Measurements from ENCODE around the gene QSOX2.

Gene QSOX2

DNA sequence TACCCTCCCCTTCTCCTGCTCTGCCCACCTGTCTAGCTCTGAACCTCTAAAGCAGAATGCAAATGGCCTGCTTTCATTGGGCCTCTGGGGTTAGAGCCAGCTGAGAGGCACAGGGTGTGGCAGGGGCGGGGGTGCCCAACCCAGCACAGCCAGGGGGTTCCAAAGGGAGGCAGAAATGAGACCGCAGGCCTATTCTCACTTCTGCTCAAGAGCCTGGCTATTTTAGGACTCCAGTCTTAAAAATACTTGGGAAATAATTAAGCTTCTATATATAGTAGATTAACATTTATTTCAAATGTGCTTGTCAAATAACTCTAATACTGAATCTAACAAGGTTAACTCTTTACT is 5.7 kb downstream of the QSOX2 start:
- TF ChIP-seq TAF1 (IDR thresholded peaks at IDR 0.05; ENCODE audit: borderline replicate concordance, insufficient read depth, low read length) (no peak), FOXP2 (optimal IDR thresholded peaks at IDR 0.05; ENCODE audit: borderline replicate concordance, extremely low read depth, extremely low read length, insufficient read depth) (no peak), POLR2AphosphoS5 (IDR thresholded peaks at IDR 0.05; ENCODE audit: low read depth, low read length) (no peak), SIN3A (IDR thresholded peaks at IDR 0.05; ENCODE audit: borderline replicate concordance, insufficient read depth, low read length) (no peak)
- TF ChIP-seq, protein P1, sequence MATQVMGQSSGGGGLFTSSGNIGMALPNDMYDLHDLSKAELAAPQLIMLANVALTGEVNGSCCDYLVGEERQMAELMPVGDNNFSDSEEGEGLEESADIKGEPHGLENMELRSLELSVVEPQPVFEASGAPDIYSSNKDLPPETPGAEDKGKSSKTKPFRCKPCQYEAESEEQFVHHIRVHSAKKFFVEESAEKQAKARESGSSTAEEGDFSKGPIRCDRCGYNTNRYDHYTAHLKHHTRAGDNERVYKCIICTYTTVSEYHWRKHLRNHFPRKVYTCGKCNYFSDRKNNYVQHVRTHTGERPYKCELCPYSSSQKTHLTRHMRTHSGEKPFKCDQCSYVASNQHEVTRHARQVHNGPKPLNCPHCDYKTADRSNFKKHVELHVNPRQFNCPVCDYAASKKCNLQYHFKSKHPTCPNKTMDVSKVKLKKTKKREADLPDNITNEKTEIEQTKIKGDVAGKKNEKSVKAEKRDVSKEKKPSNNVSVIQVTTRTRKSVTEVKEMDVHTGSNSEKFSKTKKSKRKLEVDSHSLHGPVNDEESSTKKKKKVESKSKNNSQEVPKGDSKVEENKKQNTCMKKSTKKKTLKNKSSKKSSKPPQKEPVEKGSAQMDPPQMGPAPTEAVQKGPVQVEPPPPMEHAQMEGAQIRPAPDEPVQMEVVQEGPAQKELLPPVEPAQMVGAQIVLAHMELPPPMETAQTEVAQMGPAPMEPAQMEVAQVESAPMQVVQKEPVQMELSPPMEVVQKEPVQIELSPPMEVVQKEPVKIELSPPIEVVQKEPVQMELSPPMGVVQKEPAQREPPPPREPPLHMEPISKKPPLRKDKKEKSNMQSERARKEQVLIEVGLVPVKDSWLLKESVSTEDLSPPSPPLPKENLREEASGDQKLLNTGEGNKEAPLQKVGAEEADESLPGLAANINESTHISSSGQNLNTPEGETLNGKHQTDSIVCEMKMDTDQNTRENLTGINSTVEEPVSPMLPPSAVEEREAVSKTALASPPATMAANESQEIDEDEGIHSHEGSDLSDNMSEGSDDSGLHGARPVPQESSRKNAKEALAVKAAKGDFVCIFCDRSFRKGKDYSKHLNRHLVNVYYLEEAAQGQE (IDR thresholded peaks at IDR 0.05; ENCODE audit: insufficient read depth in 1 of 2, low read depth in 2 of 2, low read length in 2 of 2) = no peak

DNA sequence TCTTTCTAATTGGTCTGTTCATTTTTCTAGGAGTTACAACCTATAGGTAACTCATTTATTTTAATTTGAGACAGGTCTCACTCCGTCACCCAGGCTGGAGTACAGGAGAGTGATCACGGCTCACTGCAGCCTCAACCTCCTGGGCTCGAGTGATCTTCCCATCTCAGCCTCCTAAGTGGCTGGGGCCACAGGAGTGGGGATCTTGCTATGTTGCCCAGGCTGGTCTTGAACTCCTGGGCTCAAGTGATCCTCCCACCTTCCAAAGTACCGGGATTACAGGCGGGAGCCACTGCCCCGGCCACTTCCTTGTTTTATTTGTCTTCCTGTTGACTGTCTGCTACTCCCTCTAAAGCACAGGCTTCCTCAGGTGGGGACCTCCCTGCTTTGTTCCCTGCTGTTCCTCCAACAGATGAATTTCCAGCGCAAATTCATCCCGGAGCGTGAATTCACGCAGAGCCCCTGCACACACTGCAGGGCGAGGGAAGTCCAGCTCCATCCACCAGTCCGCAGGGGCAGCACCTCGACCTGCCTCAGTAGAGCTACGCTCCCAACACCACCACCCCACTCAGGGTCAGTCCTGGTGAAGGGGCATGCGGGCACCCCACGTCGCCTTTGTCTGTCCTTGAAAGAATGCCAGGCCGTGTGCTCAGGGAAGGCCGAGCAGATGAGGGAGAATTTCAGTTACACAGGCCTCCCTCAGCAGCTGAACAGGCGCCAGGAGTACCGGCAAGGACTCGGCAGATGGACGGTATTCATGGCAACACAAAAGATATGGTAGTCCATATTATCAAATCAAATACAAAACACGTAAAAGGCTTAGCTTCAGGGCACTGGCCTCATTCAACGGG is 6.3 kb downstream of the QSOX2 start:
- TF ChIP-seq POLR2AphosphoS5 (IDR thresholded peaks at IDR 0.05; ENCODE audit: low read depth, low read length) (no peak), SIN3A (IDR thresholded peaks at IDR 0.05; ENCODE audit: borderline replicate concordance, insufficient read depth, low read length) (no peak), TAF1 (IDR thresholded peaks at IDR 0.05; ENCODE audit: borderline replicate concordance, insufficient read depth, low read length) (no peak)
- TF ChIP-seq, protein P1 (IDR thresholded peaks at IDR 0.05; ENCODE audit: insufficient read depth in 1 of 2, low read depth in 2 of 2, low read length in 2 of 2) = no peak

DNA sequence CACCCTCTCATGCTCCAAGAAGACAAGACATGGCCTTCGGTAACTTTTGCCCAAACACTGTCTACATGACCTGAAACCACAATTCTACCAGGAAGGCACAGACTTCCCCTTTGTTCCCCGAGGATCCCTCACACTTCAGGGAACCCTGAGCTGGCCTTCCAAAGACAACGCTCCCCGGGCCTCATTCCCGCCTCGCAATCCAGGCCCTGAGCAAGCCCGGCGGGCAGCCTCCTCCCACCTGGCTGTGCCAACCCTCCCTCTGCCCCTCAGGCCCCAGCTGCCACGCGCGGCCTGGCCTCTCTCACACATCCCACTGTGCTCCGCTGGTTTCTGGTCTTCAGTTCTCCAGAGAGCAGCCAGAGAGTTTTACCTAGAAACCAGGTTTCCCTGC is 7.3 kb downstream of the QSOX2 start:
- TF ChIP-seq POLR2AphosphoS5 (IDR thresholded peaks at IDR 0.05; ENCODE audit: low read depth, low read length) = no peak
- TF ChIP-seq FOXP2 (optimal IDR thresholded peaks at IDR 0.05; ENCODE audit: borderline replicate concordance, extremely low read depth, extremely low read length, insufficient read depth) = no peak
- TF ChIP-seq TAF1 (IDR thresholded peaks at IDR 0.05; ENCODE audit: borderline replicate concordance, insufficient read depth, low read length) = no peak
- TF ChIP-seq, protein P1 (IDR thresholded peaks at IDR 0.05; ENCODE audit: insufficient read depth in 1 of 2, low read depth in 2 of 2, low read length in 2 of 2) = no peak
- TF ChIP-seq SIN3A (IDR thresholded peaks at IDR 0.05; ENCODE audit: borderline replicate concordance, insufficient read depth, low read length) = no peak

DNA sequence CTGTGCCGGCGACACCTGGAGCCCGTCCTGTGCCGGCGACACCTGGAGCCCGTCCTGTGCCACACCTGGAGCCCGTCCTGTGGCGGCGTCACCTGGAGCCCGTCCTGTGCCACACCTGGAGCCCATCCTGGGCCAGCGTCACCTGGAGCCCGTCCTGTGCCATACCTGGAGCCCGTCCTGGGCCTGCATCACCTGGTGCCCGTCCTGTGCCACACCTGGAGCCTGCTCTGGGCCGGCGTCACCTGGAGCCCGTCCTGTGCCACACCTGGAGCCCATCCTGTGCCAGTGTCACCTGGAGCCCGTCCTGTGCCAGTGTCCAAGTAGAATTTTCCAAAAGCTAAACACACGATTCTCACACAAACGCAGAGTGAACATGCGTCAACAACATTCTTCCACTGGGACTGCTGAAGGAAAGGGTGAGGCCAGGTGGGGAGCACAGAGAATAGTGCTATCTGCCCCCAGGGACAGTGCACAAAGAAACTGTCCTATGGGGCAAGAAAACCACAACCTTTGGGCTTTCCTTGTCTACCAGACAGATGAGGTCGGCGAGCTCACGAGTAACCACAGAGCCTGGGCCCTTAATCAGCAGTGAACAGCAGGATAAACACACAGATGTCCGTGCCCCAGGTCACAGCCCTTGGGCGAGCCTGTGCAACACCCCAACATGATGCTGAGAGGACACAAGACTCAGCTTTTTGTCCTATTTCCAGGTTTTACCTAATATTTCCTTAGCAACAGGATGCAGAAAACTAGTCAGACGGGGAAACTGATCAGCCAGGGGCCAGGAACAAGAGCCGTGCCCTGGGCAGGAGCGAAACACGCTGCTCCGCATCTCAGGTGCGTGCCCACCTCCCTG is 7.9 kb downstream of the QSOX2 start:
- TF ChIP-seq, protein P1 (IDR thresholded peaks at IDR 0.05; ENCODE audit: insufficient read depth in 1 of 2, low read depth in 2 of 2, low read length in 2 of 2) = no peak
- TF ChIP-seq POLR2AphosphoS5 (IDR thresholded peaks at IDR 0.05; ENCODE audit: low read depth, low read length) = no peak

Measured in PFSK-1 (cell line).